K562 (cell line): ENCODE measurements around the gene TPSG1. TPM values are rescaled to one million over a fixed set of nuclear protein-coding genes. Genes with fewer than 3 reads are reported as not detected.

ENCODE experiments used
- ATAC-seq: fragments of 200-7000 bp; cut with Tn5 transposase; 3 replicates; pipeline ENCODE4 v1.9.1; 2020; ENCODE audit warnings: moderate library complexity
- BruUV-seq: library from RNA; stranded (reverse); fragments of 400-500 nt; replicated peaks from 2 replicates; lab custom pipeline; 2021; lab: Mats Ljungman, UMichigan
- CTCF ChIA-PET: fragments of 300-600 bp; formaldehyde crosslinking; extraction: SDS; loops from one replicate; lab custom pipeline; 2021; ENCODE audit warnings: low intra/inter-chr PET ratio; lab: Yijun Ruan, JAX
- POLR2A ChIA-PET: fragments of 300-600, 350-650 bp; sonication (Branson Sonifier 250); formaldehyde crosslinking; extraction: SDS; loops from one replicate; lab custom pipeline; 2021; ENCODE audit warnings: antibody characterized with exemption, inconsistent platforms; lab: Yijun Ruan, JAX
- DNase-seq, 4 experiments: peaks; one replicate each; pipeline versions ENCODE4 v3.0.0 to v3.0.0-alpha.2; 2011 to 2018; ENCODE audit warnings: low spot score in 3 of 4, mixed read lengths in 3 of 4; ENCODE audit errors: extremely low read depth in 1 of 4
- FAIRE-seq: peaks from 2 replicates; lab custom pipeline; 2011; peaks lifted over from hg19 to GRCh38; lab: Jason Lieb, UNC
- H2AFZ ChIP-seq: 2 replicates; pipeline ENCODE4 v1.6.0; 2011; ENCODE audit warnings: low read depth, low read length, control low read depth, inconsistent platforms
- H3K27ac ChIP-seq: fragments of 200-600 bp; 3 replicates; pipeline ENCODE4 v1.8.0; 2011; ENCODE audit warnings: low read depth, mild to moderate bottlenecking, control low read depth, inconsistent platforms, low read length, moderate library complexity, mixed read lengths; ENCODE audit errors: extremely low read depth
- H3K27me3 ChIP-seq, 2 experiments: fragments of 300-600 bp in 1 of 2; 2 replicates in 1 of 2; 3 replicates in 1 of 2; pipeline versions ENCODE4 v1.6.0 to v1.8.0; 2011; ENCODE audit warnings: inconsistent platforms in 2 of 2, low read length in 2 of 2, mild to moderate bottlenecking in 1 of 2, mixed read lengths in 1 of 2, moderate library complexity in 1 of 2; ENCODE audit not compliant: control insufficient read depth in 2 of 2, insufficient read depth in 2 of 2
- H3K36me3 ChIP-seq: fragments of 300-600 bp; 3 replicates; pipeline ENCODE4 v1.8.0; 2011; ENCODE audit warnings: mild to moderate bottlenecking, low read length, inconsistent platforms; ENCODE audit not compliant: control insufficient read depth, insufficient read depth
- H3K4me1 ChIP-seq, 2 experiments: fragments of 200-600 bp in 1 of 2; replicated peaks in 1 of 2; 2 replicates in 1 of 2; 3 replicates in 1 of 2; pipeline versions ENCODE4 v1.5.1 to v1.8.0; 2011; ENCODE audit warnings: inconsistent platforms in 2 of 2, low read length in 2 of 2, mild to moderate bottlenecking in 1 of 2, mixed read lengths in 1 of 2, moderate library complexity in 1 of 2; ENCODE audit not compliant: control insufficient read depth in 2 of 2, insufficient read depth in 2 of 2
- H3K4me2 ChIP-seq: 2 replicates; pipeline ENCODE4 v1.6.1; 2011; ENCODE audit warnings: low read length, control low read depth, inconsistent platforms, mixed read lengths; ENCODE audit not compliant: insufficient read depth
- H3K4me3 ChIP-seq: fragments of 200-600 bp; sonication (generic), shearing (Covaris generic); 2 replicates; pipeline ENCODE4 v1.5.1; 2016; ENCODE audit warnings: control low read depth, inconsistent platforms
- H3K79me2 ChIP-seq: fragments of 200-600 bp; 3 replicates; pipeline ENCODE4 v1.8.0; 2011; ENCODE audit warnings: low read length, inconsistent platforms; ENCODE audit not compliant: control insufficient read depth, insufficient read depth
- H3K9ac ChIP-seq, 2 experiments: 2 replicates each; pipeline versions ENCODE4 v1.6.0 to v1.6.1; 2011; ENCODE audit warnings: low read depth in 2 of 2, low read length in 2 of 2, control low read depth in 1 of 2, inconsistent platforms in 1 of 2, mild to moderate bottlenecking in 1 of 2, mixed read lengths in 1 of 2; ENCODE audit not compliant: insufficient read depth in 1 of 2
- H3K9me1 ChIP-seq: one replicate; pipeline ENCODE4 v1.6.0; 2011; ENCODE audit warnings: inconsistent platforms, mild to moderate bottlenecking, low read length, moderate library complexity; ENCODE audit not compliant: control insufficient read depth, insufficient read depth
- H3K9me3 ChIP-seq: replicated peaks from 2 replicates; pipeline ENCODE4 v1.5.1; 2011; ENCODE audit warnings: low read depth, low read length, inconsistent platforms; ENCODE audit not compliant: control insufficient read depth, insufficient read depth
- H4K20me1 ChIP-seq: replicated peaks from 2 replicates; pipeline ENCODE4 v1.6.1; 2011; ENCODE audit warnings: low read length, inconsistent platforms, mixed read lengths; ENCODE audit not compliant: control insufficient read depth, insufficient read depth
- CREB3 ChIP-seq: fragments of 450-650 bp; conservative IDR thresholded peaks from 2 replicates; pipeline ENCODE4 v1.6.1; 2016; ENCODE audit warnings: missing genetic modification characterization, low read depth, mild to moderate bottlenecking, missing compliant biosample characterization, moderate library complexity
- FOXA3 ChIP-seq, 2 experiments: fragments of 450-650 bp in 1 of 2; sonication (generic) in 1 of 2; formaldehyde crosslinking; IDR thresholded peaks in 1 of 2; conservative IDR thresholded peaks in 1 of 2; 2 replicates each; pipeline versions ENCODE4 v1.4.0 to v1.8.0; 2020 to 2022; ENCODE audit warnings: mild to moderate bottlenecking in 2 of 2, missing genetic modification reagents in 1 of 2
- HNRNPH1 ChIP-seq: fragments of 200-400 bp; formaldehyde crosslinking; optimal IDR thresholded peaks from 2 replicates; pipeline ENCODE3; 2017; ENCODE audit warnings: low read depth, mild to moderate bottlenecking, low read length, moderate library complexity
- LEF1 ChIP-seq: fragments of 450-650 bp; IDR thresholded peaks from 2 replicates; pipeline ENCODE4 v1.6.1; 2016; ENCODE audit warnings: mild to moderate bottlenecking
- MEIS2 ChIP-seq: fragments of 450-650 bp; IDR thresholded peaks from 2 replicates; pipeline ENCODE4 v1.6.1; 2014; ENCODE audit warnings: mild to moderate bottlenecking; ENCODE audit not compliant: partially characterized antibody
- NFIX ChIP-seq: fragments of 250-450 bp; sonication (Bioruptor Pico); IDR thresholded peaks from 2 replicates; pipeline ENCODE4 v1.4.0; 2020; ENCODE audit warnings: low read depth, mild to moderate bottlenecking, moderate library complexity
- PCBP1 ChIP-seq: fragments of 200-400 bp; formaldehyde crosslinking; IDR thresholded peaks from 2 replicates; pipeline ENCODE4 v1.6.1; 2018; ENCODE audit warnings: mild to moderate bottlenecking, low read depth, low read length; ENCODE audit not compliant: poor library complexity, severe bottlenecking
- PRMT5 ChIP-seq: sonication (generic); formaldehyde crosslinking; IDR thresholded peaks from 2 replicates; pipeline ENCODE4 v1.5.0; 2020; ENCODE audit warnings: missing genetic modification reagents
- RFX5 ChIP-seq: IDR thresholded peaks from 2 replicates; pipeline ENCODE4 v1.6.1; 2011; ENCODE audit warnings: low read depth, mild to moderate bottlenecking, improper control_type of control experiment, low read length
- SMARCC2 ChIP-seq: fragments of 450-650 bp; IDR thresholded peaks from 2 replicates; pipeline ENCODE4 v1.6.1; 2017; ENCODE audit warnings: antibody characterized with exemption, moderate library complexity, mild to moderate bottlenecking, low read depth
- TAF1 ChIP-seq: IDR thresholded peaks from 2 replicates; pipeline ENCODE4 v1.6.1; 2011; ENCODE audit warnings: mild to moderate bottlenecking, low read length, moderate library complexity; ENCODE audit not compliant: insufficient read depth, control insufficient read depth, severe bottlenecking; ENCODE audit errors: extremely low read depth
- TAF15 ChIP-seq: fragments of 200-400 bp; formaldehyde crosslinking; IDR thresholded peaks from 2 replicates; pipeline ENCODE4 v1.6.1; 2017; ENCODE audit warnings: mild to moderate bottlenecking, low read depth, low read length, moderate library complexity
- ZNF184 ChIP-seq: sonication (generic); formaldehyde crosslinking; IDR thresholded peaks from 2 replicates; pipeline ENCODE4 v1.5.0; 2020; ENCODE audit warnings: missing genetic modification reagents
- ZNF274 ChIP-seq: IDR thresholded peaks from 2 replicates; pipeline ENCODE4 v1.6.1; 2011; ENCODE audit warnings: low read depth, mild to moderate bottlenecking, low read length, moderate library complexity, borderline replicate concordance
- ZNF830 ChIP-seq: fragments of 250-450 bp; sonication (Bioruptor Pico); IDR thresholded peaks from 2 replicates; pipeline ENCODE4 v1.5.0; 2021; ENCODE audit warnings: mild to moderate bottlenecking
- WGBS: fragments of 100-300 bp; shearing (Covaris generic); methylation state at CpG from one replicate; pipeline ENCODE4 v1.1.6; 2016; ENCODE audit warnings: low coverage, mixed read lengths; ENCODE audit not compliant: insufficient coverage; ENCODE audit errors: missing lambda C conversion rate; 5-methylcytosine and 5-hydroxymethylcytosine counted together
- in situ Hi-C: fragments of 300-500 bp; cut with MboI; formaldehyde crosslinking; loops from 4 replicates; pipeline ENCODE4 v1.15.0; 2018; ENCODE audit warnings: inconsistent platforms, mixed read lengths
- intact Hi-C: fragments of 100-400 bp; cut with micrococcal nuclease; formaldehyde crosslinking; loops from 2 replicates; pipeline ENCODE4 v1.14.2; 2022
- polyA plus RNA-seq, 8 experiments: library from polyadenylated mRNA; depleted of rRNA in 4 of 8; stranded (reverse) in 5 of 8; unstranded in 3 of 8; fragments of >200 nt; fragmentation: Nextera tagmentation in 2 of 8; fragmentation: Illumina TruSeq in 1 of 8; extraction: Ambion mirVana in 2 of 8; extraction: Trizol in 1 of 8; gene quantifications; 2 replicates each; pipeline versions ENCODE4 v1.2.1 to v1.2.3, GENCODE V29; 2011 to 2014; ENCODE audit warnings: inconsistent platforms in 1 of 8, missing spikeins in 1 of 8
- total RNA-seq, 7 experiments: library from RNA; depleted of rRNA in 6 of 7; stranded (reverse); fragments of >200 nt in 6 of 7; fragmentation: Illumina TruSeq in 2 of 7; extraction: Trizol in 2 of 7; gene quantifications; 2 replicates each; pipeline versions ENCODE4 v1.2.1 to v1.2.3, GENCODE V29; 2011 to 2021; ENCODE audit warnings: low replicate concordance in 1 of 7
- TF ChIP-seq, protein P1 (sequence below): sonication (generic); formaldehyde crosslinking; IDR thresholded peaks from 2 replicates; pipeline ENCODE4 v1.8.0; 2022; ENCODE audit warnings: mild to moderate bottlenecking, missing genetic modification reagents
- TF ChIP-seq, protein P2 (sequence below): fragments of 450-650 bp; formaldehyde crosslinking; IDR thresholded peaks from 2 replicates; pipeline ENCODE4 v1.4.0; 2020; ENCODE audit warnings: mild to moderate bottlenecking
- TF ChIP-seq, protein P3 (sequence below): fragments of 250-450 bp; sonication (Bioruptor Pico); IDR thresholded peaks from 2 replicates; pipeline ENCODE4 v1.4.0; 2020; ENCODE audit warnings: mild to moderate bottlenecking

TPSG1 gene
- total and polyA plus RNA-seq, 9 of the 15 experiments (the other 6 are each of a cell fraction or from before 2014, with no cell fraction given), result not detected

- ATAC-seq (no peak), FAIRE-seq (no peak), DNase-seq (no peak)
- Histone ChIP-seq H3K4me3 (no peak overlapping the region), H2AFZ (no peak overlapping the region), H3K4me1 (peaks cover 0 to 70% of the 10 kb centered on the region in 2 experiments; a peak in 2 of 5 replicates), H3K9me3 (no peaks in the 10 kb centered on the region), H3K36me3 (no peaks in the 10 kb centered on the region), H3K27me3 (peaks cover 39 to 81% of the 10 kb centered on the region in 2 experiments; a peak in 3 of 5 replicates), H3K79me2 (no peaks in the 10 kb centered on the region), H3K9ac (no peak overlapping the region), H4K20me1 (peaks cover 18% of the 10 kb centered on the region), H3K9me1 (no peaks in the 10 kb centered on the region), H3K27ac (no peak overlapping the region), H3K4me2 (no peak overlapping the region)
- CTCF ChIA-PET, result no interaction called here
- BruUV-seq, result no TSS peak
- WGBS, result 6% methylated on average over 35 of the region's 36 CpGs
- POLR2A ChIA-PET, result interaction anchor here (0.5 to 1.3 kb wide), 3 partner anchors 10 to 1085 kb away, joined by 3 read pairs; no protein-coding TSS in a partner anchor
- in situ Hi-C loops, result no loop called here
- intact Hi-C loops, result no loop called here
- TF ChIP-seq RFX5 (no peak), TAF15 (no peak), ZNF184 (CRISPR knock-in tag) (no peak), MEIS2 (no peak), TAF1 (no peak), CREB3 (tag) (no peak), ZNF274 (no peak), ZNF830 (CRISPR knock-in tag) (no peak), FOXA3 (CRISPR knock-in tag; conservative IDR thresholded peaks at IDR 0.05 in 1 of 2, IDR thresholded peaks at IDR 0.05 in 1 of 2) (no peak), PRMT5 (CRISPR knock-in tag) (no peak), NFIX (CRISPR knock-in tag) (no peak), SMARCC2 (no peak), LEF1 (no peak), HNRNPH1 (no peak), PCBP1 (no peak)
- TF ChIP-seq, protein P1, sequence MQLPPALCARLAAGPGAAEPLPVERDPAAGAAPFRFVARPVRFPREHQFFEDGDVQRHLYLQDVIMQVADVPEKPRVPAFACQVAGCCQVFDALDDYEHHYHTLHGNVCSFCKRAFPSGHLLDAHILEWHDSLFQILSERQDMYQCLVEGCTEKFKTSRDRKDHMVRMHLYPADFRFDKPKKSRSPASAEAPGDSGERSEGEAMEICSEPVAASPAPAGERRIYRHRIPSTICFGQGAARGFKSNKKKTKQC (CRISPR knock-in tag), result no peak
- TF ChIP-seq, protein P2, sequence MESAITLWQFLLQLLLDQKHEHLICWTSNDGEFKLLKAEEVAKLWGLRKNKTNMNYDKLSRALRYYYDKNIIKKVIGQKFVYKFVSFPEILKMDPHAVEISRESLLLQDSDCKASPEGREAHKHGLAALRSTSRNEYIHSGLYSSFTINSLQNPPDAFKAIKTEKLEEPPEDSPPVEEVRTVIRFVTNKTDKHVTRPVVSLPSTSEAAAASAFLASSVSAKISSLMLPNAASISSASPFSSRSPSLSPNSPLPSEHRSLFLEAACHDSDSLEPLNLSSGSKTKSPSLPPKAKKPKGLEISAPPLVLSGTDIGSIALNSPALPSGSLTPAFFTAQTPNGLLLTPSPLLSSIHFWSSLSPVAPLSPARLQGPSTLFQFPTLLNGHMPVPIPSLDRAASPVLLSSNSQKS, result no peak
- TF ChIP-seq, protein P3, sequence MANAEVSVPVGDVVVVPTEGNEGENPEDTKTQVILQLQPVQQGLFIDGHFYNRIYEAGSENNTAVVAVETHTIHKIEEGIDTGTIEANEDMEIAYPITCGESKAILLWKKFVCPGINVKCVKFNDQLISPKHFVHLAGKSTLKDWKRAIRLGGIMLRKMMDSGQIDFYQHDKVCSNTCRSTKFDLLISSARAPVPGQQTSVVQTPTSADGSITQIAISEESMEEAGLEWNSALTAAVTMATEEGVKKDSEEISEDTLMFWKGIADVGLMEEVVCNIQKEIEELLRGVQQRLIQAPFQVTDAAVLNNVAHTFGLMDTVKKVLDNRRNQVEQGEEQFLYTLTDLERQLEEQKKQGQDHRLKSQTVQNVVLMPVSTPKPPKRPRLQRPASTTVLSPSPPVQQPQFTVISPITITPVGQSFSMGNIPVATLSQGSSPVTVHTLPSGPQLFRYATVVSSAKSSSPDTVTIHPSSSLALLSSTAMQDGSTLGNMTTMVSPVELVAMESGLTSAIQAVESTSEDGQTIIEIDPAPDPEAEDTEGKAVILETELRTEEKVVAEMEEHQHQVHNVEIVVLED, result no peak
Measured at GRCh38 chr16:1171854-1172428, 53.1 kb downstream of the TPSG1 start.
